CD4-positive, alpha-beta T cell treated with Interferon alpha-2 for 1 hour (primary cell): ENCODE results near the gene KCNJ12.

Source experiments
- DNase-seq, 2 donors: peaks; one replicate each; pipeline ENCODE4 v3.0.0-alpha.2; 2020 to 2022

The KCNJ12 gene

DNA sequence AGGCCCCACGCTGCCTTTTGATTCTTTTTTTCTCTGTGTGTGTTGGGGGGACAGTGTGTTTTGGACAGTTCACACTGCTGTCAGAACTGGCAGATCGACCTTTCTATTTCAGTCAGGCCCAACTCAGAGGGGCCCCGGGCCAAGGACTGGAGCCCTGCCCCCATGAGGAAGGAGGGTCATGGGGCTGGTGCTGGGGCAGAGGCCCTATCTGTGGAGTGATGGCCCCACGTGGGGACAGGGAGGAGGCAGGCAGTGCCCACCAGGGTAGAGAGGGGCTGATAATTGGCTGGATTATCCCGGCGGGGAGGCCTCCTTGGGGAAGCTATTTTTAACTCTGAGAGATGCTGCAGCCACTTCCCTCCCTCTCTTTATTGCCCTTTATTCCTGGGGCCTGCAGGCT is 5.7 kb upstream of the KCNJ12 start:
- no peak for DNase-seq

- DNase-seq: no peak
Observed at GRCh38 chr17:21371511-21372081, 4.6 kb upstream of the KCNJ12 start.

DNA sequence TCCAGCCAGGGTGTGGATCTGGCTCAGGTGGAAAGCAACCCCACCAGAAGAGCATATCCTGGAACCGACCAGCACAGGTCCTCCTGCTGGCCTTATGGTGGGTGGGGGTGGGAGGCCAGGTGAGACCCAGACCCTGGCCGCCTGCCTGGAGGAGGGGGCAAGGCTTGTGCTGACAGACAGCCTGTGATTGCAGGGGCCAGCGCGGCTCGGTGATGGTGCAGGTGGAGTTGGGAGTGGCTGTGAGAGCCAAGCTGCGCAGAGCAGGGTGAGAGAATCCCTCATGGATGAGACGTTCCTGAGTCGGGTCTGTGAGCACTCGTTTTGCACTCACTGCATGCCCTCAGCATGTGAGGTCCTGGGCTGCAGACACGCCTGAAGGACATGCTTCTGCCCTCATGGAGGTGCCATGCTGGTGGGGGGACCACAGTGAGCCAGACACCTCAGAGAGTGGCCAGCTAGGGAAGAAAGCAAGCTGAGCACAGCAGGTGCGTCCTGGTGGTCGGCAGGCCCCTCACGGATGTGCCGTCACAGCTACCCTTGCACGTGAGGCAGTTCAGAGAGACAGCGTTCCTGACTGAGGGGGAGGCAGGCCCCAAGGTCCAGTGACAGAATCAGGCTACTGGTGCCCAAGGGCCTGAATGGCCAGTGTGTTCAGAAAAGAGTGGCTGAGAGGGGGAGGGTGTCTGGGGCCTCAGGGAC is 3.8 kb upstream of the KCNJ12 start:
- DNase-seq: no peak

DNA sequence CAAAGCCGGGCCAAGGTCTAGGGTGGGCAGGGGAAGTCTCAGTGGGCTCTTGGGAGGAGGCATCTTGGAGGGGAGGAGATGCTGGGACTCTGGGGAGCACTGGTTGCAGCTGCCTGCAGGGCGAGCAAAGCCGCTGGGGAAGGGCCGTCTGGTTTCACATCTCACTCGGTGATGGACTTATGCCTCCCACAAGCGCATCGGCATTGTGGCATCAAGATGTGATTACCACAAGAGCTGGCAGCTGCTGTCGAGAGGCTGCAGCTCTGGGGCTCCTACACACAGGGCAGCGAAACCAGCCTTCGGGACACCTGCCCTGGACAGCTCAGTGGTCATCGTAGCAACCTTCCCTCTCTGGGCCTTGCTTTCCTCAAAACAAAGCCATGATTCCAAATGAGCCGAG is 3.1 kb upstream of the KCNJ12 start:
- DNase-seq: no peak

DNA sequence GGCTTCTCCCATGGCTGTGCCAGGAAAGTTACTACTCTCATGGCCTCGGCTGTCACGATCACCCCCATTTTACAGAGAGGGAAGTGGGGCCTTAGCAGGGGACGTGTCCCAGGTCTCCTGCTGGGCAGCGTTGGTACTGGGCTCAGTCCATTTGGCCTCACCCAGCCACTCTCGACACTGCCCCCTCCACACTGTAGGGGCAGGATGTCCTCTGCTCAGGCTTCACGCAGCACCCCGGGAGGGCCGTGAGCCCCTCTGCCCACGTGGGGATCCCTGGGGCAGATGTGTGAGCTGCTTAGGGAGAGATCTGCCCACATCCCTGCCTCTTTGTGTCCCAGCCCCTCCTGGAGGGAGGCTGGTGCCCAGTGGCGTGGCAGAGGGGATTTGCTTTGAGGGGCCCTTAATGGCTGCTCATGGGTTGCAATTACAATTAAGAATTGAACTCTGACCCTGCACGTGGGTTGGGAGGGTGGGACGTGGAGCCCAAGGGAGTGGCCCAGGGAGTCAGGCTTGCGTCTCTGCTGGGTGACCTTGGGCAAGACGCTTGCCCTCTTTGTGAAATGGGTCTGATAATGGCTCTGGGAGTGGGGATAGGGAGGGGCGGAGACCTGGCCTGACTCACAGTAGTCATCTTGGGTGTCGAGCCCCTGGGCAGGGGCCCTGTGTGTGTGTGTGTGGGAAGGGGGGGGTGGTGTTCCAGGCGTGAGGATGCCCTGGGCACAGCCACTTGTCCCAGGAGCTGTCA is 2.3 kb upstream of the KCNJ12 start:
- no peak for DNase-seq

DNA sequence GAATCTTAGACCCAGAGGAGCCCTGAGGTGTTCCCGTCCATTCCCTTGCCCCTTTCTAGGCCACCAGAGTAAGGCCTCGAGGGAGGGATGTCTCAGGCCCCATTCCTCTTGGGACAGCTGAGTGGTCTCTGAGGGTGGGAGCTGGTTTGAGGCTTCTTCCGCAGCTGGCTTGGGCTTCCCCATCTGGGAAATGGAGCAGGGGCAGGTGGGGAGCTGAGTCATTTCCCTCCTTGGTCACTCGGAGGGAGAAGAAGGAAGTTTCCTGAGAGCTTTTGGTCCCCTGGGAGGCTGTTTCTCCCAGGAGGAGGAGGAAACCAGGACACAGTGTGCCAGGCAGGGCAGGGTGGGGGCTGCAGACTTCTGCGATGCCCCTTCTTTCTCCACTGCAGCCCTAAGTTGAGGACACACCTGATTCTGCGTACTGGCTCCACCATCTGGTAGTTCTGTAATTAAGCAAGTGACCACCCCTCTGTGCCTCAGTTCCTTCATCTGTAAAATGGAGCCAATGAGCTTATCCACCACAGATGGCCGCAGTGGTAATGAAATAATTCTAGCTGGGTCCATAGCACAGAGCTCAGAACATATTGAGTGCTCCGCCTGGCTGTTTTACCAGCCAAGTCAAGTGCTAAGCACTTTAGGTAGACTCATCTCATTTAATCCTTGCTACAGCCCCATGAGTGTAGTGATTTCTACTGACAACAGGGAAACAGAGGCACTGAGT is 1.6 kb upstream of the KCNJ12 start:
- no peak for DNase-seq

DNA sequence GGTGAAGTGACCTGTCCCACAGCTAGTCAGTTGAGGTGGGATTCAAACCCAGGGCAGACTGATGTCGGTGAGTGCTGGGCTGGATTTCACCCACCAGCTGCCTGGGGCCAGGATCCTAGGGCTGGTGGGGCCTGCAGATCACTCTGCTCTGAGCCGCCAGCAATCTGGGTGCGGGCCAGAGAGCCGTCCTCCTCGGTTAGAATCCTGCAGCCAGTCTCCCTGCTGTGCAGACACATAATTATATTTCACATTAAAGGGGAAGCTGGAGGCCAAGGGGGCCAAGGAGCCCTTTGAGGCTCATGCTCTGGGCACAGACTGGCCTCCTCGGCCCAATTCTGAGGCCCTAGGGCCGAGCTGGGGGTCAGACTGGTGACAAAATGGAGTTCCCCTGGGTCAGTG is 996 bp upstream of the KCNJ12 start:
- no peak for DNase-seq

GRCh38 chr17:21375757-21376080 is 438 bp upstream of the KCNJ12 start:
- DNase-seq: no peak

DNA sequence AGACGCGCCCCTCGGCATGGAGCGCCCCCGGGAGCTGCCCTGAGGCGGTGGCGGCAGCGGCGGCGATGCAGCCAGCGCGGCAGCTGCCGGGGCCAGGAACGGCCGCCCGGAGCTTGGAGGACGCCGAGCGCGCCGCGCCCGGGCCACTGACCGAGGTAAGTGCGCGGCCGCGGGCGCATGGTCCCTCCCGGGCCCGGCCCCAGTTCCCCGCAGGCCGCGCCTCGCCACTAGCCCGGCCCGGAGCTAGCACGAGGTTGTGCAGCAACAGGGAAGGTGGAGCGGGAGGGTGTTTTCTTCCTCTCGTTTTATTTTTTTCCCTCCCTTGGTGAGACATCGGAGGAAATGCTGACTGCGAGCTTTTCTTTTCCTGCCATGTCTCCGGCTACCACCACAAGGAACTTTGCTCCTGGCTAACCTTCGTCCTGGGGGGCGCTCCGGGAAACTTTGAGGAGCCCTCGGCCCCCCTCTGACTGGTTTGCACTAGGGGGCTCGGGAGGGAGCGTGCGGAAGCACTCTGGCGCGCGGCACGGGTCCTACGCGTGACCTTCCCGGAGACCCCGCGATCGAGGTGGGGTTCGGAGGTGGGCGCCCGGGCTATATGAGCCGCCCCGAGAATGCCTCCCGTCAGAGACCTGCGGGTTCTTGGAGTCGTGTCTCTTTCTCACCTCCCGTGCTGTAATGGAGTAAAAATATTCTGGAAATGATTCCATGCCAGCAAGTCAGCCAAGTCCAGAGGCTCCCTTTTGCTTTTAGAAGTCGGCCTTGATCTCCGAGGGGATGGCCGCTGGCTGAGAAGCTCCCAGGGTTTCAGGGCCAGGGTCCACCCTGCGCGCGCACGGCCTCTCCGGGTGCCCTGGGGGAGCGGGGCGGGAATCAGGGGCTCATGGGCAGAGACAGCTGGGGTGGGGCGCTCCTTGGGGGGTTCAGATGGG is 868 bp downstream of the KCNJ12 start:
- no peak for DNase-seq

DNA sequence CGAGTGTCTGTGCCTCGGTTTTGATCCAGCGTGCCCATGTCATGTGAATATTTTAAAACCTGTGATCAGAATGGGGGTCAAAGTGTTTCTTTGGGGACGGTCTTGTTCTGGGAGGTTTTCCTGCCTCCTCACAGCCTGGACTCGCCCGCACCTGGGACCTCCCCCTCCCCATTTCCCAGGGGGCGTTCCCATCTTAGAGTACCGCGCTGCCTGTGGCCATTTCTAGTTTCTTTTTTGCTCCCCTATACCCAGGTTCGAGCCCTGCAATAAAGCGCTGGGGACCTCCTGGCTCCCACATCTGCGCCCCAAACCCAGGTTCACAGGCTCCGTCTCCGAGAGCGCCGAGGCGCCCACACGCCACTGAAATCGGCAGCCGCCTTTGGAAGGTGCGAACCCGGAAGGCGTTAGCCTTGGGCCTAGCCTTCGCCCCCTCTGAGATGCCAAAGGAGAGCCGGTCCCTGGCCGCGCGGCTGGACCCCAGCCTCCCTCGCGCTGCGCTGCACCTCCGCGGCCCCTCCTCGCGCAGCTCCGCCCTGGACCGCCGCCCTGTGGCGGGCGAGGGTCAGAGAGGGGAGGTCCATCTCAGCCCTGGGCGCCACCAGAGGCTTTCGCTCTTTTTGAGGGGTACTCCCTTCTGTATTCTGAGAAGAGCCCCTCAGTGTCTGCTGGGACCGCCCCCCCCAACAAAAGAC is 1.7 kb downstream of the KCNJ12 start:
- no peak for DNase-seq

- DNase-seq: no peak
Observed at GRCh38 chr17:21378553-21378952, 2.4 kb downstream of the KCNJ12 start.

- no peak for DNase-seq
Observed at GRCh38 chr17:21379080-21379711, 3.0 kb downstream of the KCNJ12 start.

DNA sequence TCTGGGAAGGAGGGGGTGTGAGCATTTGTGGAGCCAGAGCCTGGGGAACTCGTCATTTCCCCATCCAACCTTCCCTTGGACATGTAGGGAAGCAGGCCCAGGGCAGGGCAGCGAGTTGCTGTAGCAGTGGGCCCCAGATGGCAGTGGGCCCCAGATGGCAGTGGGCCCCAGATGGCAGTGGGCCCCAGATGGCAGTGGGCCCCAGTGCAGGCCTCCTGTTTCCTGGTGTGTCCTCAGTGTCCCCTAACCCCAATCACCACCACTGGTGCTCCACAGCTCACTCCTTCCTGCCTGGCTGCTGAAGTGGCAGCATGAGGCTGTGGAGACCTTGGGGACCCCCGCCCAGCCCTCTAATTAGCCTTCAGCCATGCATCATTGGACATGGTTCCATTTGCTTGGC is 4.5 kb downstream of the KCNJ12 start:
- no peak for DNase-seq

DNA sequence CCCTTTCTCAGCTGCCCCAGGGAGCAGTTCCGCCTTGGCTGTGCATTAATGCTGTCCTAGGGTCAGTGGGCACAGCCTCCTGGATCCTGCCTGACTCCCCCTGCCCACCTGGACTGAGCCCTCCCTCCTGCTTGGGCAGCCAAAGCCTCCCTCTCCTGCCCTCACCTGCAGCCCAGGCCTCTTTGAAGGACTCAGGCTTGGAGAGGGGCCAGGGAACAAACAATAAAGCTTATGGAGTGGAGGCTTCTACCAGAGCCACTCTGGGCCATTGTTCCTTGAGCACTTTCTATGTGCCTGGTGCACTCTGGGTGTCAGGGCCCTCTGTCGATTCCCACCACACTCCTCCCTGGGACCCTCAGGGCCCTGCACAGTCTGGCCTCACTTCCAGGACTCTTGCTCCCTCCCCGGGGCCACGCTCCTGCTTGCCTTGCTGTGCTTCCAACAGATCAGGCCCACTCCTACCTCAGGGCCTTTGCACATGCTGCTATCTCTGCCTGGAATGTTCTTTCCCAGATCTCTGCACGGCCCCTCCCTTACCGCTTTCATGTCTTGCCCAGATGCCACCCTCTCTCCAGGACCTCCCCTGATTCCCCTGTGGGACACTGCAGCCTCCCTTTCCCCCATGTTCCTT is 5.0 kb downstream of the KCNJ12 start:
- no peak for DNase-seq

- no peak for DNase-seq
Observed at GRCh38 chr17:21382560-21383495, 6.7 kb downstream of the KCNJ12 start.

DNA sequence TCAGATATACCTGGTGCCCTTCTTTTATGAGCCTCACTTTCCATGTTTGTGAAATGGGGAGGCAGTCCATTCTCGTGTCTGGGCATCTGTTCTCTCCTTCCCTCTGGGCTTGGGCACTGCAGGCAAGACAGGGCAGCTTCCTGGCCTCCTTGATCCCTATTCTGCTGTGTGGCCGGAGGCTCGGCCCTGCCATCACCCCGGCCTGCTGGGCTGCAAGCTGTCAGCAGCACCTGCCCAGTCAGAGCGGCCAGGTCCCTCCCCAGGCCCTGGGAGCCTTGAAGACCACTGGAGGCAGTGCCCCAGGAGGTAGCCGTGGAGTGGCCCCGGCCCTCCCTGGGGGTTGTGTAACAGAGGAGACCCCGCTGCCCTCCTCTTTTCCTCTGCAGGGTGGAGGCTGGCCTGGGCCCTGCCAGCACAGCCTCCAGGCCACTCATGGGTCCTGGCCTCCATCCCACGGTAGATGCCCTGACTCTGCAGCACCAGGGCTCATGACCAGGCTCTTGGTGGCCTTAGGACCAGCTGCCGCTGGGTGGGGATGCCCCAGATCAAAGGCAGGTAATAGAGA is 9.2 kb downstream of the KCNJ12 start:
- no peak for DNase-seq

- no peak for DNase-seq
Observed at GRCh38 chr17:21387616-21388015, 11.5 kb downstream of the KCNJ12 start.

GRCh38 chr17:21388066-21388465 is 11.9 kb downstream of the KCNJ12 start:
- no peak for DNase-seq

- no peak for DNase-seq
Observed at GRCh38 chr17:21388944-21389343, 12.8 kb downstream of the KCNJ12 start.

DNA sequence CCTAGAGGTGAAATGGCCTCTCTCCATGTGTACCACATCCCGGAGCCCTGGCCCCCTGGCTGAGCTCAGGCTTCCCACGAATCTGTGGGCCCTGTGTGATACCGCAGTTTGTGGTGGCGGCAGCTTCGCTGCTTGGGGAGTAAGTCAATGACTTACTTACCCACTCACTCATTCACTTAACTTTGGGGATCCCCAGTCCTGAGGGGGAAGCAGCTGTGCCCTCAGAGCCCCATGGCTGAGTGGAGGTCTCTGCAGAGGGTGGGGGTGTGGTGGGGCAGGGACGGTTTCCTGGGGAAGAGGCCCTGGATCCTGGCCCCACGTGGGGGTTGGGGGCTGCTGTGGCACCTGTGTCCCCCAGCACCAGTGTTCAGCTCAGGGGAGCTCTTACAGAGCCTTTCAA is 13.2 kb downstream of the KCNJ12 start:
- DNase-seq: no peak
